OCI-LY7 (cell line): ENCODE data around the gene TREML1. TPM values are rescaled to one million over a fixed set of nuclear protein-coding genes. Genes with fewer than 3 reads are reported as not detected.

Source experiments
- BruUV-seq: library from RNA; stranded (reverse); fragments of 400-500 nt; replicated peaks from 2 replicates; lab custom pipeline; 2021; lab: Mats Ljungman, UMichigan
- CTCF ChIA-PET: fragments of 300-600 bp; sonication (Branson Sonifier 250); formaldehyde crosslinking; loops from one replicate; lab custom pipeline; 2022; ENCODE audit warnings: antibody characterized with exemption; ENCODE audit not compliant: unreplicated experiment; lab: Charles Lee
- POLR2A ChIA-PET: fragments of 300-600 bp; sonication (Branson Sonifier 250); formaldehyde crosslinking; loops from one replicate; lab custom pipeline; 2022; ENCODE audit warnings: antibody characterized with exemption; lab: Charles Lee
- DNase-seq: peaks from one replicate; pipeline ENCODE4 v3.0.0-alpha.2; 2015; ENCODE audit warnings: low spot score
- H2AFZ ChIP-seq: fragments of 200-600 bp; sonication (generic), shearing (Covaris generic); 2 replicates; pipeline ENCODE4 v1.6.1; 2014; ENCODE audit warnings: mild to moderate bottlenecking, antibody characterized with exemption, low read length, moderate library complexity
- H3K27ac ChIP-seq: fragments of 200-600 bp; sonication (generic); 2 replicates; pipeline ENCODE4 v1.5.1; 2014; ENCODE audit warnings: mixed run types, low read depth, mild to moderate bottlenecking, moderate library complexity, low read length, inconsistent platforms; ENCODE audit not compliant: poor library complexity, severe bottlenecking
- H3K36me3 ChIP-seq: fragments of 200-600 bp; sonication (generic); 2 replicates; pipeline ENCODE4 v1.6.1; 2014; ENCODE audit warnings: mild to moderate bottlenecking, antibody characterized with exemption, low read length, moderate library complexity, mixed read lengths; ENCODE audit not compliant: insufficient read depth
- H3K4me1 ChIP-seq: fragments of 200-600 bp; sonication (generic); 2 replicates; pipeline ENCODE4 v1.5.1; 2014; ENCODE audit warnings: mild to moderate bottlenecking, low read length; ENCODE audit not compliant: insufficient read depth, poor library complexity, severe bottlenecking
- H3K4me2 ChIP-seq: fragments of 200-600 bp; sonication (generic); 2 replicates; pipeline ENCODE4 v1.6.1; 2014; ENCODE audit warnings: mild to moderate bottlenecking, low read length
- H3K4me3 ChIP-seq: fragments of 200-600 bp; sonication (generic); 2 replicates; pipeline ENCODE4 v1.5.1; 2014; ENCODE audit warnings: mild to moderate bottlenecking, low read depth, low read length; ENCODE audit not compliant: poor library complexity, severe bottlenecking
- H3K79me2 ChIP-seq: fragments of 200-600 bp; sonication (generic); 2 replicates; pipeline ENCODE4 v1.6.1; 2016; ENCODE audit warnings: low read depth, mild to moderate bottlenecking, low read length, moderate library complexity, mixed read lengths; ENCODE audit not compliant: insufficient read depth
- H3K9me2 ChIP-seq: fragments of 200-600 bp; sonication (generic); 2 replicates; pipeline ENCODE4 v1.6.1; 2016; ENCODE audit warnings: mild to moderate bottlenecking, low read length, mixed read lengths; ENCODE audit not compliant: insufficient read depth
- H3K9me3 ChIP-seq: fragments of 200-600 bp; sonication (generic); 2 replicates; pipeline ENCODE4 v1.6.1; 2014; ENCODE audit warnings: mild to moderate bottlenecking, mixed run types, low read length, mixed read lengths
- H4K20me1 ChIP-seq: fragments of 200-600 bp; sonication (generic); 2 replicates; pipeline ENCODE4 v1.6.1; 2014; ENCODE audit warnings: mild to moderate bottlenecking, antibody characterized with exemption, low read length, moderate library complexity, mixed read lengths; ENCODE audit not compliant: insufficient read depth
- EZH2phosphoT487 ChIP-seq: fragments of 200-600 bp; sonication (generic); IDR thresholded peaks from 2 replicates; pipeline ENCODE4 v1.6.1; 2018; ENCODE audit warnings: low read depth, borderline replicate concordance, mild to moderate bottlenecking, mixed run types, antibody characterized with exemption, low read length, moderate library complexity, mixed read lengths
- intact Hi-C: fragments of 100-400 bp; cut with micrococcal nuclease; formaldehyde crosslinking; loops from one replicate; pipeline ENCODE4 v1.10.0; 2022; ENCODE audit not compliant: unreplicated experiment
- total RNA-seq, 2 experiments: library from RNA; depleted of rRNA in 1 of 2; stranded (reverse); fragments of >200 nt in 1 of 2; shearing (Covaris generic) in 1 of 2; gene quantifications; 2 replicates each; pipeline ENCODE4 v1.2.3, GENCODE V29; 2014 to 2022
- TF ChIP-seq, protein P1 (sequence below): fragments of 200-600 bp; sonication (generic); conservative IDR thresholded peaks from 2 replicates; pipeline ENCODE4 v1.5.1; 2014; ENCODE audit warnings: mild to moderate bottlenecking, antibody characterized with exemption, low read length, moderate library complexity, mixed read lengths

The TREML1 gene
- total RNA-seq, 2 experiments from 2014 or later = not detected

DNA sequence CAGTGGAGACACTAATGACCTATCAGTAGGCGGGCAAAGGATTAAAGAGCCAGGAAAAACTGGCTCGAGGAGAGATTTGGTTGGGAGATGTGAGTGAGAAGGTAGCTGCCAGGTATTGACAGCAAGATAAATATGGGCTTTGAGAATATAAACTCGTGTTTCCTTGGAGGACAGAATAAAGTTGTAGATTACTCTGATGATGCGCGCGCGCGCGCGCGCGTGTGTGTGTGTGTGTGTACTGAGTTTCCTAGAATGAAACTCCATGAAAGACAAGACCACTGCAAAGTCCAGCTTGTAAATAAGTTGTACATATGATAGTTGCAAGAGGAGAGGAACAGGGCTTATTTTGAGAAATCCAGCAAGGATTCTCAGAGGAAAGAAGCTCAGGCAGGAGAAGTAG, 22.0 kb upstream of the TREML1 start:
- H3K27ac ChIP-seq = no peak overlapping the region
- H3K79me2 ChIP-seq = no peaks in the 10 kb centered on the region
- CTCF ChIA-PET = no interaction called here
- TF ChIP-seq EZH2phosphoT487 = no peak
- TF ChIP-seq, protein P1, sequence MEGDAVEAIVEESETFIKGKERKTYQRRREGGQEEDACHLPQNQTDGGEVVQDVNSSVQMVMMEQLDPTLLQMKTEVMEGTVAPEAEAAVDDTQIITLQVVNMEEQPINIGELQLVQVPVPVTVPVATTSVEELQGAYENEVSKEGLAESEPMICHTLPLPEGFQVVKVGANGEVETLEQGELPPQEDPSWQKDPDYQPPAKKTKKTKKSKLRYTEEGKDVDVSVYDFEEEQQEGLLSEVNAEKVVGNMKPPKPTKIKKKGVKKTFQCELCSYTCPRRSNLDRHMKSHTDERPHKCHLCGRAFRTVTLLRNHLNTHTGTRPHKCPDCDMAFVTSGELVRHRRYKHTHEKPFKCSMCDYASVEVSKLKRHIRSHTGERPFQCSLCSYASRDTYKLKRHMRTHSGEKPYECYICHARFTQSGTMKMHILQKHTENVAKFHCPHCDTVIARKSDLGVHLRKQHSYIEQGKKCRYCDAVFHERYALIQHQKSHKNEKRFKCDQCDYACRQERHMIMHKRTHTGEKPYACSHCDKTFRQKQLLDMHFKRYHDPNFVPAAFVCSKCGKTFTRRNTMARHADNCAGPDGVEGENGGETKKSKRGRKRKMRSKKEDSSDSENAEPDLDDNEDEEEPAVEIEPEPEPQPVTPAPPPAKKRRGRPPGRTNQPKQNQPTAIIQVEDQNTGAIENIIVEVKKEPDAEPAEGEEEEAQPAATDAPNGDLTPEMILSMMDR = no peak
- no peaks in the 10 kb centered on the region for H3K9me3 ChIP-seq
- no peak overlapping the region for H3K4me2 ChIP-seq
- no peaks in the 10 kb centered on the region for H3K36me3 ChIP-seq
- POLR2A ChIA-PET = interaction anchor here (1.0 kb wide), 1 partner anchor 100 kb away, joined by 3 read pairs; no protein-coding TSS in a partner anchor
- BruUV-seq = no TSS peak
- H2AFZ ChIP-seq = no peak overlapping the region
- intact Hi-C loops = no loop called here
- DNase-seq = no peak
- H3K9me2 ChIP-seq = no peaks in the 10 kb centered on the region
- H4K20me1 ChIP-seq = no peaks in the 10 kb centered on the region
- no peak overlapping the region for H3K4me3 ChIP-seq
- peaks cover 11% of the 10 kb centered on the region for H3K4me1 ChIP-seq

DNA sequence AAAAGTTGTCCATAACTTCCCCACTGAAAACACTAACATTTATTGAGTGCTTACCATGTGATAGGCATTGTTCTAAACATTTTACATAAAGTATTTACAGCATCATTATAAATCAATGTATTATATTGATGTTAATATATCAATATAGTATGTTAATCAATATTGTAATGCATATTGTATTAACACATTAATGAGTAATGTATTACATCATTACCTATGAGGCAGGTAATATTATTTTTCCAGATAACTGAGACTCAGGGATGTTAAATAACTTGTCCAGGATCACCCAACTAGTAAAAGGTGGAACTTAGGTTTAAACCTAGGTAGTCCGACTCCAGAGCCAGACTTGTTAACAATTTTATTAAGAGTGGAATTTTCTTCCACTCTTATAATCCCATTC, 20.9 kb upstream of the TREML1 start:
- CTCF ChIA-PET = no interaction called here
- no peak overlapping the region for H3K4me2 ChIP-seq
- intact Hi-C loops = no loop called here

DNA sequence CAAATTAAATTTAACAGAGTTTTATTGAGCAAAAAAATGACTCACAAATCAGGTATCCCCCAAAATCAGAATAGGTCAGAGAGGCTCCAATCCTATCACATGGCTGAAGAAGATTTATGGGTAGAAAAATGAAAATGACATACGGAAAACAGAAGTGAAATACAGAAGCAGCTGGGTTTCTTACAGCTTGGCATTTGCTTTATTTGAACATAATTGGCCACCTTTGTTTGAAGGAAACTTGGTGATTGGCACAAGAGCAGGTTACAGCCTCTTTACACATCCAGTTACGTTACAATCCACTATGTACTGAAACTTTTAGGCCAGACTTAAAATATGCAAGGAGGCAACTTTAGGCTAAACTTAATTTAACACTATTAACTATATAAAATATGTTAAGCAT, 20.5 kb upstream of the TREML1 start:
- ChIA-PET POLR2A (interaction anchor here (1.3 to 1.5 kb wide), 2 partner anchors 15 to 99 kb away, joined by 3 read pairs; no protein-coding TSS in a partner anchor), CTCF (no interaction called here)
- Histone ChIP-seq H3K4me2 (no peak overlapping the region), H3K27ac (no peak overlapping the region), H3K36me3 (no peaks in the 10 kb centered on the region), H2AFZ (no peak overlapping the region), H3K4me1 (peaks cover 11% of the 10 kb centered on the region), H3K4me3 (no peak overlapping the region), H4K20me1 (no peaks in the 10 kb centered on the region), H3K79me2 (no peaks in the 10 kb centered on the region), H3K9me2 (no peaks in the 10 kb centered on the region), H3K9me3 (no peaks in the 10 kb centered on the region)
- intact Hi-C loops = no loop called here
- TF ChIP-seq EZH2phosphoT487 = no peak
- TF ChIP-seq, protein P1 = no peak
- DNase-seq = peak; percentile 44
- no TSS peak for BruUV-seq

More for the DNA sequence above, 20.9 kb upstream of the TREML1 start:
- Histone ChIP-seq H2AFZ (no peak overlapping the region), H3K9me3 (no peaks in the 10 kb centered on the region), H3K4me1 (peaks cover 11% of the 10 kb centered on the region), H3K4me3 (no peak overlapping the region), H3K36me3 (no peaks in the 10 kb centered on the region), H4K20me1 (no peaks in the 10 kb centered on the region), H3K9me2 (no peaks in the 10 kb centered on the region), H3K79me2 (no peaks in the 10 kb centered on the region), H3K27ac (no peak overlapping the region)
- BruUV-seq = no TSS peak
- no peak for DNase-seq
- POLR2A ChIA-PET = interaction anchor here (1.3 kb wide), 1 partner anchor 99 kb away, joined by 3 read pairs; no protein-coding TSS in a partner anchor
- no peak for TF ChIP-seq EZH2phosphoT487
- TF ChIP-seq, protein P1 = no peak
